Activated CD4-positive, alpha-beta T cell treated with anti-CD3 and anti-CD28 coated beads, Interleukin-2, amount 50 U/mL, for 4 hours (primary cell): ENCODE measurements around the gene TLNRD1.

ENCODE experiments used
- DNase-seq, 2 experiments: peaks; one replicate each; pipeline ENCODE4 v3.0.0-alpha.2; 2020

TLNRD1 gene

DNA sequence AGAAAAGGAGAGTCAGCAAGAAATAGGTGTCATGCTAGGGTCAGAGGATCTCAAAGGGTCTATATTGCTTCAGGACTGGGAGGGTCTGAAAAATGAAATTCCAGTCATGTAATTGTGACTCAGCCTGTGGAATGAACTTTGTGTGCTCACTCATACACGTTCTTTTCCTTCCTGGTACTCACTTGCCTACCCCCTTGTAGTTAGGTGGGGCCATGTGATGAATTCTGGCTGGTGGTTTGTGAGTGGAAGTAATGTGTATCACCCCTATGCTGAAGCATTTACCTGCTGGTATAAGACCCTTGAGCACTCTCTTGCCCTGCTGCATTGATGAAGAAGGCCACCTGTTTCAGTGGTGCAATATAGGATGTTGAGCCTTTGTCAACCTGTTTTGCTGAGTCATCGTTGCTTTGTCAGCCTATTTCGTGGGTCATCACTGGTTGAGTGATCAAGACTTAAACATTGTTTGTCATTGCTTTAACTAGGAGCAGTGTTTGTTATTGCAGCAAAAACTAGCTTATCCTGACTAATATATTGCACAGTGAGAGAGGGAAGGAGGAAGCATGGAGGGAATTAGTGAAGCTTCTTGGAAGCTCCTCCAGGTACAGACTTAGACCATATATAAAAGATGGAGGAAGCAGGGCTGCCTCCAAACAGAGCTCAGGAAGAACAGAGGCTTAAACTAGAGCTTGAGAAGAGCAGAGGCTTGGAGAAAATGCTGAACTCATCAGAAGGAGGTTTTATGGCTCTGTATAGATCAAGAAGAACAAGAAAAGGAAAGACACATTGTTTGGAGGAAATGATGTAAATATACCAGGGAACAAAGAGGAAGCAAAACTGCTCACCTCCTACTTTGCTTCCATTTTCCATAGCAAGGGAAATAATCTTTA, 28.9 kb downstream of the TLNRD1 start:
- DNase-seq: no peak

DNA sequence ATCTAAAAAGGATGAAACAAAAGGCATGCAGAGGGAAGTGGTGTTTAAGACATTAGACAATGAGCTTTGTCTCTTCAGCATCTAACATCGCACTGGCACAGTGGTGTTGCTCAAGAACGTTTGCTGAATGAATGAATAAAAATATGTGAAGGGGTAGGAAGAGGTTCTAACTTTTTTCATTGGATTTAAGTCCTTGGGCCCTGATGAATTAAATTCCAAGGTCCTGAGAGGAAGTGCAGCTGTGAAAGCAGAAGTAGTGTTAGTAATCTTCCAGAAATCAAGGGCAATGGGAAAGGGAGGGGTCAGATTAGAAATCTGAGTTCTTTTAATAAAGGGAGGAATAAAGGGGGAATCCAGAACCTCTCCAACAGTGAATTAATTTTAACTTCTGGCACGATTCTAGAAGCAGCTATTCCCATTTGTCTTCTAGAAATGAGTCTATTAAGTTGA, 29.6 kb downstream of the TLNRD1 start:
- no peak for DNase-seq

DNA sequence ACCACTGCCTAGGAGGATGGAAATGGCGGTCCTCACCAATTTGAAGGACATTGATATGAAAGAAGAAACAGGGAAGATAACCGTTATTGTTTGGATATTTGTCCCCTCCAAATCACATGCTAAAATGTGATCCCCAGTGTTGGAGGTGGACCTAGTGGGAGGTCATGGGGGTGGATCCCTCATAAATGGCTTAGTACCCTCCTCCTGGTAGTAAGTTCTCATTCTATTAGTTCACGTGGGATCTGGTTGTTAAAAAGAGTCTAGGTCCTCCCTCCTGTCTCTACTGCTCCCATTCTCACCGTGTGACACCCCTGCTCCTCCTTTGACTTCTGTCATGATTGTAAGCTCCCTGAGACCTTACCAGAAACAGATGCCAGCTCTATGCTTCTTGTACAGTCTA, 30.5 kb downstream of the TLNRD1 start:
- no peak for DNase-seq

DNA sequence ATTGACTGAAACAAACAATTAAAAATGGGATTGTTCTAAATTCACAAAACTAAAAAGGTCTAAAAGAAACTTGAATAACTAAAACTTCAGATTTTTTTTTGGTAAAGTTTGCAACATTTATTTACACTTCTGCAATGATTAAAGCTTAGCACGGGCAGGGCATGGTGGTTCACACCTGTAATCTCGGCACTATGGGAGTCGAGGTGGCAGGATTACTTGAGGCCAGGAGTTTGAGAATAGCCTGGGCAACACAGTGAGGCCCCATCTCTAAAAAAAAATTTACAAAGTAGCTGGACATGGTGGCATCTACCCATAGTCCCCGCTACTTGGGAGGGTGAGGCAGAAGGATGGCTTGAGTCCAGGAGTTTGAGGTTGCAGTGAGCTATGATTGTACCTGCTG, 31.6 kb downstream of the TLNRD1 start:
- no peak for DNase-seq

DNA sequence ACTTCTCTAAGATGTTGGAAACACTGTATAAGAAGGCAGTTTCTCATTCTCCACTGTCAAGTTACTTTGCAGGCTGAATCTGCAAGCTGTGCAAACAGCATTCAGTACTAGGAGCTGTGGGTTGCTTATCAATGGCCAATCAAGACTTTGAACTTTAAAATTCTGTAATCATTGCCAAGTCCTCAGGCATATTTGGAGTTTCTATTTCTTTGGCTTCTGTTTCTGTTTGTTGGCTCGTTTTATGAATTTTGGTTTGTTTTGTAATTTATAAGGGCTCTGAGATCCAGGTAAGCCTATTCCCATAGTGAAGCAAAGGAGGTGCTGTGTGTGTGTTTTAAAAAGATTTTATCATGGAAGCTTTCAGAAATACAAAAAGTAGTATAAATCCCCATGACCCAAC, 32.1 kb downstream of the TLNRD1 start:
- DNase-seq: no peak

DNA sequence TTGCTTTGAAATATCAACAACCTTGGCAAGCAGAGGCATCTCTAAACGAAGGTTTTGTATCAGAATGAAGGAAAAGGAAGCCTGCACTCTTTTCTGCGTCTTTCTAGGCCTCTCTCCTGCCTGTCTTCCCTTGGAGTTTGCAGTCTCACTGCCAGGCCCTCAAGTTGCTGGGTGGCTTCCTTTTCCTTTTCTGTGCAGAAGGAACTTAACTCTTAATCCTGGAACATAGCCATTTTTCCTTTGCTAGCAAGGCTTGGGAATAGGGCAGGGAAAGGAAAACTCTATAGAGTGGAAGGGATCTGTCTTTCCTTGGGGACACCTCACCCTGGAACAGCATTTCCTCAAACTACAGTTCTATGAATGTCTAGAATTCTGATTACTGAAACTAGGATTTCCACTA, 32.8 kb downstream of the TLNRD1 start:
- no peak for DNase-seq

DNA sequence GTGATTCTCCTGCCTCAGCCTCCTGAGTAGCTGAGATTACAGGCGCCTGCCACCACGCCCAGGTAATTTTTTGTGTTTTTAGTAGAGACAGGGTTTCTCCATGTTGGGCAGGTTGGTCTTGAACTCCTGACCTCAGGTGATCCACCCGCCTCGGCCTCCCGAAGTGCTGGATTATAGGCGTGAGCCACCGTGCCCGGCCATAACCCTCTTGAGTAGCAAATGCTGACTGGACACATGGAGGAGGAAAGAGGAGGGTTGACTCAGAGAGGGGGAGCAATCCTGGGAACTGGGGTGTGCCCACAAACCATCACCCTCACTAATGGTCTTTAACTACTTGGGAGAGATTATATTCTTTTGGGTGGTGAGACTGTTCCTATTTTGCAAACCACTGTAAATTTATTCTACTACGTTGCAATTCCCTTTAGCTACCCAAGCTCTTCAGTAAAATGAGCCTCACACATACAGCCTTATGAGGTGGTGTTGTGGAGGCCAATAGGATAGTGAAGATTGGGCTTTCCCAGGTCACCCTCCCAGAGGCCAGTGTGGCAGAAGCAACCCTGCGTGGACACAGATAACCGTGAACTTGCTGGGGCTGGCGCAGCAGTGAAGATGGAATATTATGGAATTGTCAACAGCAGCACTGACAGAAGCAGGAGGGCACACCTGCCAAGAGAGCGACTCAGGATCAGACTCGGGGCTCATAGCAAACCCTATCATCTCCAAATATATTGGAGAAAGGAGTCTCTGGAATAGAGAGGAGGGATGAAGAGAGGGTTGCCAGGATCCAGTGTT, 37.4 kb downstream of the TLNRD1 start:
- DNase-seq: no peak

DNA sequence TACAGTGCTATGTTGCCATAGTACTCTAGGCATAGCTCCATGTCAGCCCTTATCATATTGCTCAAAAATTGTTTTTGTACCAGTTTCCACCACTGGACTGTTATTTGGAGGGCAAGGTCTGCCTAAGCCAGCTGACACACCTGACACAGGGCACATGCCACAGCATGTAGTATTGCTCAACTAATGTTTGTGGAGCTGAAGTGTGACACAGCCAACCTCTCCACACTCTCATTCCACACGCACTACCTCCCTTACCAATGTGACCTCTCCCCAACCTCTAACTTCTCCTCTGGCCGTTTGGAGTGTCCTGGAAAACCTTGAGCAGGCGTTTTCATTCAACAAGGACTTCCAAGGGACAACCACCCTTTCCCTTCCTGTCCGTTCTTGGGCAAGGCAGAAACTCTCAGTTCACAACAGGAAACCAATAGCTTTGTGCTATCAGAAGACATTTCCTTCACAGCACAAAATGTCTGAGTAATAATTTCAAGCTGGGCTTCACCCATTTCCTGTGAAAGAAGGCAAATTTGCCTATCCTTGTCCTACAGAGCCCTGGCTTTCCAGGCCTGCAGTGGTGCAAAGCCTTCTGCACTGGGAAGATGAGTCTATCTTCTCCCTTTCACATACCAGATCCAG, 38.4 kb downstream of the TLNRD1 start:
- no peak for DNase-seq

DNA sequence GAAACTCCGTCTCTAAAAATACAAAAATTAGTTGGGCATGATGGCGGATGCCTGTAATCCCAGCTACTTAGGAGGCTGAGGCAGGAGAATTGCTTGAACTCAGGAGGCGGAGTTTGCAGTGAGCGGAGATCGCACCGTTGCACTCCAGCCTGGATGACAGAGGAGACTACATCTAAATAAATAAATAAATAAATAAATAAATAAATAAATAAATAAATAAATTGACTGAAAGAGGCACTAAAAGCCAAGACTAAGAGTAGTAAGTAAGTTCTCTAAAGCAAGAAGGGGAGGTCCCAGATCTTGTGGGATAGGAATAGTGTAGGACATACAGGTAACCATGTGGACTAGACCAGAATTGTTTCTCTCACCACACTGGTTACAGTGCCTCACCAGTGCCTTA, 40.0 kb downstream of the TLNRD1 start:
- DNase-seq: no peak

DNA sequence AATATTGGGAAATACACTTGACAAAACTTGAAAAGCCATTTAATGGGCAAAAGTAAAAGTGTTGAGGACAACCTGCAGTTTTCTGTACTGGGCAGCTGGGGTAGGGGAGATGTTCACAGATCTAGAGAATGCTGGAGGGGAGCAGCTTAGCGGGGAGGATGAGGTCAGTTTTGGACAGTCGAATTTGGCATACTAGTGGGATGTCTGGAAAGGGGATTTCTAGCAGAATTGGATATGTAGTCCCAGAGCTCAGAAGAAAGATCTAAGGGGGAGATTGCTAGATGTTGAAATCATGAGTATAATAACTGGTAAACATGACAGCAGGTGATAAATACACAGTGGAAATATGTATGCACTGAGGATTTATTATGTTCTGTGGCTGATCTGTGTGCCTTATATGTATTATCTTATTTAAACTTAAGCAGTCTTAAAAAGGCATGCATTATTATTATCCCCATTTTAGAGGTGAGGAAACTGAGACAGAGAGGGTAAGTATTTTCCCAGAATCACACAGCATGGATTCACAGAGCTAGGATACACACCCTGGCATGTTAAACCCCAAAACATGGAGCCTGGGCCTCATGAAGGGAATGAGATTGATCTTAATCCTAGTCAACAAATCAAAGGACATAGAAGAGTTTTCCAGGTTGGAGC, 42.7 kb downstream of the TLNRD1 start:
- no peak for DNase-seq

DNA sequence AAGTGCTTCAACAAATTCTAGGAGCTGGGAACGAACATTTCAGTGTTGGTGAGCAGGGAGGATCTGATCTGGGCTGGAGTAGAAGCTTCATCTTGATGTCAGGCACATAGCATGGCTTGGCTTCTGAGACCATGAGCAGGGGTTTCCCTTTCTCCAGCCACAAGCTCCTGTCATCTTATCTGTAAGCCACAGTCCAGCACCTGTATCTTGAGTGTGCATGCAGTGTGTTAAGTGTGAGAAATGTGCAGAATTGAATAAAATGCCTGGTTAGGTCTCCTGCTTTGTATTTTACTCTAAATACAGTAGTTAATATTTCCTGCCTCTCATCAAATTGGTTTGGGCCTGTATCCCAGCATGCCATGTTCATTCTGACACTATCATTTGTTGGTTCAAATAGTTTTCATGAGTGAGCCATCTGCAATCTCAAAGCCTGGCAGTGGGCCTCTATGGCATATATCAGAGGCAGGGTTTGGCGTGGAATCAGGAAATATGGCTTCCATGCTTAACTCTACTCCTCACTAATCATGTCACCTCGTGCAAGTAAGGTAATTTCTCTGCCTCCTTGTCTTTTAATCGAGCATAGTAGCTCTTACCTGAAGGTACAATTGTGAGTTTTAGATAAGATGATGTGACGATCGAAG, 43.3 kb downstream of the TLNRD1 start:
- DNase-seq: no peak

DNA sequence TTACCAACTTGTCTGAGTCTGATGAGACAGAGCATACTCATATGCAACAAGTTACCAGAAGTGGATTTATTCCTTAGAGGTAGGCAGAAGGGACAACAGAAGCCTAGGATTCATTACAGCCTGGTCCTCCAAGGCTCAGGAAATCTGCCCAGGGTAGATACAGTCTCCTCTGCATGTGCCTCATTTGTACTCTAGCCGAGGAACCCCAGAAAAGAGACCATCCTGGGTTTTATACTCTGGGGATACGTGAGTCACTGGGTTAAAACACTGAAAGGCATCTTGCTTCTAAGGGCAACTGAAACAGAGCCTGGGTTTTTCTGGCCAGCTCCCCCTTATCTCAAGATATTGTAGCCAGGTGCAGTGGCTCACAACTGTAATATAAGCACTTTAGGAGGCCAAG, 45.6 kb downstream of the TLNRD1 start:
- no peak for DNase-seq

DNA sequence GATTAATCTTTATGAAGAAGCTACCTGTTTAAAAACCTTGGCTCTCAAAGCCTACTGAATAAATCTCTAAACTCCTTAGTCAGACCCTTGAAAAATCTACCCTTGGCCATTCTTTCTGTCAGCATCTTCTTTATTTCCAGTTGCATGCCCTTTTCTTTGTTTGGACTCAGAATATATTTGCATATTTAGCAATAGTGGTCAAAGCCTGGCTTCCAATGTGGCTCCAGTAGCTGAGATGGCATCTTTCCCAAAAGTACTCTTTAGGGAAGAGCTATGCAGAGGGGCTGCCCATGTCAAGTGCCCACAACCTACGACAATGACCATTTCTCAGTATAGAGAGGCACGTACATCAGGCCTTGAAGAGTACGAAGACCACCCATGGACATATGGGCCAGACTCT, 47.2 kb downstream of the TLNRD1 start:
- DNase-seq: no peak

DNA sequence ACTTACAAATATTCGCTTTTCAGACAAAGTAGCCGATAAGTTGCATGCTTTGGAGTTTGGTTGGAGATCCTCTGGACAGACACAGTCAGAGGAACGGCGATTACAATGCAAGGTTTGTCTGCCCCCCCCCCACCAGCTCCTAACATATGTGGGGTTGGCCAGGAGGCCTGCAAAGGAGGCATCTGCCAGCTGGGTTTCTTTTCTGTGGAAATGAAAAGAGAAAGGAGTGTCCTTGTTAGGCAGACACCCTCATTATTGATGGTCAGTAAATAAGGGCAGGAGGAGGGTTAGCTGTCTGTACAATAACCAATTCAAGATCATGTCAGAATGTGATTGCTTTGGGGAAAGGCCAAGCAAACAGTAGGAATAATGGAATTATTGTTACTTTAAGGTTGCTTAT, 49.1 kb downstream of the TLNRD1 start:
- no peak for DNase-seq

DNA sequence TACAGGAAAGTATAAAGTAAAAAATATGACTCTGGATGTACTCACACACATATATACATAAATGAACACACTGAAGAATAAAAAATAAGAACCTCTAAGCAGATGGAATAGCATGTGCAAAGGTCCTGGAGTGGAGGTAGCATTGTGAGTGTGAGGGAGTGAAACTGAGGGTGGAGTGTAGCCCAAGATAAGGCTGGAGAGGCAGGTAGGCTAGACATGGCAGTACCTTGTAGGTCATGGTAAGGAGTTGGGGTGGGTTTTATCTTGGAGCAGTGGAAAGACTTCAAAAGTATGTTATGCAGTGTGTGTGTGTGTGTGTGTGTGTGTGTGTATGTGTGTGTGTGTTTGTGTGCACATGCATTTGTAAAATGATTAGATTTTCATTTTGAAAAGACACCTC, 49.5 kb downstream of the TLNRD1 start:
- no peak for DNase-seq

DNA sequence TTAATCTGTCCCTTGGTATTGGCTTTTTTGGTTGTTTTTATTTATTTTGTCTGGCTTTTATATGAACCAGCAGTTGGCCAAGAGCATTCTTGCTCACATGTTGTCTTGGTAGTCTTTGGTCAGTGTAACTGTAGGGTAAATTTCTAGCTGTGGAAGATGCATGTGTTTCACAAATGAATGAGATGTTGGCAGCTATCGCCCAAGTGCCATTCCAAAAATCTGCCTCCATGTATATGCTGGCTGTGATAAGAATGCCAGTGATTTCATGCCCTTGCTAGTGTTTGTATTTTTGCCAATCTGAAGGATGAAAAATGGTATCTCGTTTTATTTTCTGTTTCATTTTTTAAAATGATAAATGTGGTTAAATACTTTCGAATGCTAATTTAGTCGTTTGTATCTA, 50.1 kb downstream of the TLNRD1 start:
- no peak for DNase-seq

DNA sequence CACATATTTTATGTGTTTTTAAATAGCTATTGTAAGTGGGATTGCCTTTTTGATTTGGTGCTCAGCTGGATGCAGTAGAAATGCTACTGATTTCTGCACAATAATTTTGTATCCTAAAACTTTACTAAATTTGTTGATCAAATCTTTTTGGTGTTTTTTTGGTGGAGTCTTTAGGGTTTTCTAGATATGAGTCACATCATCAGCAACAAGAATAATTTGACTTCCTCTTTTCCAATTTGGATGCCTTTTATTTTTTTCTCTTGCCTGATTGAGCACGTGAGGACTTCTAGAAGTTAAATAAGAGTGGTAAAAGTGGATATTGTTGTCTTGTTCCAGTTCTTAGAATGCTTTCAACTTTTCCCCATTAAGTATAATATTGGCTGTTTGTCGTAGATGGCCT, 51.3 kb downstream of the TLNRD1 start:
- DNase-seq: no peak

DNA sequence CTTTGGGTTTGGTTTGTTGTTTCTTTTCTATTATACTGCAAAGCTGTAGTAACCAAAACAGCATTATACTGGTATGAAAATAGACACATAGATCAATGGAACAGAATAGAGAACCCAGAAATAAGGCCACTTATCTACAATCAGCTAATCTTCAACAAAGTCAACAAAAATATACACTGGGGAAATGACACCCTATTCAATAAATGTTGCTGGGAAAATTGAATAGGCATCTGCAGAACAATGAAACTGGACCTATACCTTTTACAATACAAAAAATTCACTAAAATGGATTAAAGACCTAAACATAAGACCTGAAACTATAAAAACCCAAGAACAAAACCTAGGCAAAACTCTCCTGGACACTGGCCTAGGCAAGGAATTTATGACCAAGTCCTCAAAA, 52.9 kb downstream of the TLNRD1 start:
- no peak for DNase-seq

DNA sequence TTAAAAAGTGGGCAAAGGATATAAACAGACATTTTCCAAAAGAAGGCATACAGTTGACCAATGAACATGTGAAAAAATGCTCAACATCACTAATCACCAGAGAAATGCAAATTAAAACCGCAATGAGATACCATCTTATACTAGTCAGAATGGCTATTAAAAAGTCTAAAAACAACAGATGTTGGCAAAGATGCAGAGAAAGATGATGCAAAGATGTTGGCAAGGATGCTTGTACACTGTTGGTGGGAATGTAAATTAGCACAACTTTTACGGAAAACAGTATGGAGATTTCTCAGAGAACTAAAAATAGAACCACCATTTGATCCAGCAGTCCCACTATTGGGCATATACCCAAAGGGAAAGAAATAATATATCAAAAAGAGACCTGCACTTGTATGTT, 53.5 kb downstream of the TLNRD1 start:
- DNase-seq: no peak
